Stimulated activated CD4-positive, alpha-beta T cell treated with anti-CD3 and anti-CD28 coated beads, Interleukin-4, amount 100 ng/mL, for 48 hours (primary cell): ENCODE measurements around the gene ACOD1.
"Not testable (repeated sequence)": the region's sequence is repeated elsewhere in the genome, so short reads cannot be mapped to it uniquely, and the experiment has no call there.

Experiments used
- DNase-seq, 2 donors: peaks; one replicate each; pipeline ENCODE4 v3.0.0-alpha.2; 2020; ENCODE audit warnings: low read depth in 2 of 2

Gene ACOD1

GRCh38 chr13:76948149-76948548, at the start of gene ACOD1:
Gene ACOD1, plus strand, starts transcription at chr13:76948511. Its CDS starts 48 bp downstream, at chr13:76948559.
- no peak for DNase-seq

GRCh38 chr13:76899066-76899465, 49.2 kb upstream of the ACOD1 start:
- not testable (repeated sequence) for DNase-seq

GRCh38 chr13:76903544-76904162, 44.7 kb upstream of the ACOD1 start:
- DNase-seq: peak; percentile 47 to 50

GRCh38 chr13:76904507-76904906, 43.8 kb upstream of the ACOD1 start:
- no peak for DNase-seq

GRCh38 chr13:76912476-76912875, 35.8 kb upstream of the ACOD1 start:
- no peak for DNase-seq

GRCh38 chr13:76913898-76914297, 34.4 kb upstream of the ACOD1 start:
- DNase-seq: no peak

GRCh38 chr13:76917095-76917494, 31.2 kb upstream of the ACOD1 start:
- no peak for DNase-seq

- not testable (repeated sequence) for DNase-seq
Observed at GRCh38 chr13:76917755-76918481, 30.4 kb upstream of the ACOD1 start.

GRCh38 chr13:76921516-76921915, 26.8 kb upstream of the ACOD1 start:
- no peak for DNase-seq

GRCh38 chr13:76925115-76925514, 23.2 kb upstream of the ACOD1 start:
- no peak for DNase-seq

GRCh38 chr13:76927955-76928354, 20.4 kb upstream of the ACOD1 start:
- DNase-seq: no peak

- no peak for DNase-seq
Observed at GRCh38 chr13:76928456-76928855, 19.9 kb upstream of the ACOD1 start.

- no peak for DNase-seq
Observed at GRCh38 chr13:76929320-76929719, 19.0 kb upstream of the ACOD1 start.

GRCh38 chr13:76929851-76930374, 18.4 kb upstream of the ACOD1 start:
- no peak for DNase-seq

GRCh38 chr13:76932076-76932475, 16.2 kb upstream of the ACOD1 start:
- DNase-seq: no peak

GRCh38 chr13:76934671-76935070, 13.6 kb upstream of the ACOD1 start:
- DNase-seq: no peak

- no peak for DNase-seq
Observed at GRCh38 chr13:76936763-76937162, 11.5 kb upstream of the ACOD1 start.

- no peak for DNase-seq
Observed at GRCh38 chr13:76937281-76937820, 11.0 kb upstream of the ACOD1 start.

- no peak for DNase-seq
Observed at GRCh38 chr13:76939215-76939614, 9.1 kb upstream of the ACOD1 start.

- DNase-seq: no peak
Observed at GRCh38 chr13:76942363-76942762, 5.9 kb upstream of the ACOD1 start.

- DNase-seq: no peak
Observed at GRCh38 chr13:76943646-76944045, 4.7 kb upstream of the ACOD1 start.

GRCh38 chr13:76944456-76944855, 3.9 kb upstream of the ACOD1 start:
- DNase-seq: no peak

- no peak for DNase-seq
Observed at GRCh38 chr13:76950101-76950500, 1.8 kb downstream of the ACOD1 start.
